ENCODE data around the gene BORCS5. TPM values are rescaled to one million over a fixed set of nuclear protein-coding genes. Genes with fewer than 3 reads are reported as not detected.
"Not testable (repeated sequence)": the region's sequence is repeated elsewhere in the genome, so short reads cannot be mapped to it uniquely, and the experiment has no call there.

BORCS5 gene
- total RNA-seq, 4 donors from 2014 or later: 7.6 to 20.4 (median 10.0) TPM

DNA sequence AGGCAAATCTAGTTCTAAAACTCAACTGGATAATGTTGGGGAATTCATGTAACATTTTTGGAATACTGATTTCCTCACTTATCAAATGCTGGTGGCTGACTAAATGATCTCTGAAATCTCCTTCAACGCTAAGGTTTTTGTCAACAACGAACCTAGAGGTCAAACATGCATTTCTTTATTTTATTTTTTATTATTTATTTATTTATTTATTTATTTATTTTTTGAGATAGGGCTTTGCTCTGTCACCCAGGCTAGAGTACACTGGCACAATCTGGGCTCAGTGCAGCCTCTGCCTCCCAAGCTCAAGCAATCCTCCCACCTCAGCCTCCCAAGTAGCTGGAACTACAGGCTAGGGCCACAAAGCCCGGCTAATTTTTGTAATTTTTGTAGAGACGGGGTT lies 141.3 kb downstream of the BORCS5 start:
- 90 to 94% methylated on average over 4 of the region's 4 CpGs for WGBS, 2 donors

DNA sequence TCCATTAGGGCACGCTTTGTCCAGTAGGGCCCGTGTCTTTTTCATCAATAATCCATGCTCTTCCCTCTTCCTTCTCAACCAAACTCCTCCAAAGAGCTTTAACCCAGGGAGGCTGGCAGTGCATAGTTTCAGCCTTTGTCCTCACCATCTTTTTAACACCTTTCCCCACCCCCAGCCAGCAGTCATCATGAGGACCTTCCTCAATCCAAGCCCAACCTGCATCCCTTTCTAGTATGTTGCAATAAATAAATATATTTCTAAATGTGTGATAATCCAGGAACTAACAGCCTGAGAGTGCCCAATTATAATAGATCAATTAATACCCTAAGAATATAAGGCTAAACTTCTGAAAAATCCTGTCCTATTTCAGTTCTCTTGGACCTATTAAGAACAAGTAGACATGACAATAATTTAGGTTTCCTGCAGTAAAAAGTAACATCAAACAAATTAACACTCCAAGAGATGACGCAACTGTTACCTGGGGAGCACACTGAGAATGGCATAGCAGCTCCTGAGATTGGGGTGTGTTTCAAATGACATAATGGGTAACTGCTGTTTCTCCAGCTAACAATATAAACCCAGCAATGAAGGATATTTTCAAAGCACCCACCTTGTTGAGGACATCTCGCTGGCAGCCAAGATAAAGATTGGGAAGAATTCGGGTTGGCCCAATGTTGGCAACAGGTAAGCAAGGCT lies 143.2 kb downstream of the BORCS5 start:
- no peak for DNase-seq
- H3K9me3 ChIP-seq: no peaks in the 10 kb centered on the region
- intact Hi-C loops (cut with DNase I): no loop called here
- peaks cover 0 to 2% (median 0%) of the 10 kb centered on the region in 3 donors for H3K4me1 ChIP-seq
- TF ChIP-seq POLR2A (IDR thresholded peaks at IDR 0.05) (no peak), CTCF (IDR thresholded peaks at IDR 0.05) (no peak)
- WGBS, 2 donors: 86 to 88% methylated on average over 5 of the region's 5 CpGs
- H3K4me3 ChIP-seq: no peak overlapping the region
- no peaks in the 10 kb centered on the region for H3K27me3 ChIP-seq
- peaks cover 0 to 42% (median 0%) of the 10 kb centered on the region in 3 donors for H3K36me3 ChIP-seq
- H3K27ac ChIP-seq: no peak overlapping the region

More for the DNA sequence above, 141.3 kb downstream of the BORCS5 start:
- no peak for TF ChIP-seq POLR2A (IDR thresholded peaks at IDR 0.05)
- no peak for TF ChIP-seq CTCF (IDR thresholded peaks at IDR 0.05)
- Histone ChIP-seq H3K4me3 (no peak overlapping the region), H3K4me1 (no peaks in the 10 kb centered on the region), H3K27me3 (no peaks in the 10 kb centered on the region), H3K9me3 (no peaks in the 10 kb centered on the region), H3K27ac (no peak overlapping the region), H3K36me3 (peaks cover 0 to 47% (median 0%) of the 10 kb centered on the region in 3 donors)
- intact Hi-C loops (cut with DNase I): no loop called here
- no peak for DNase-seq

GRCh38 chr12:12501121-12501520 lies 144.2 kb downstream of the BORCS5 start:
- Histone ChIP-seq H3K9me3 (no peaks in the 10 kb centered on the region), H3K4me1 (peaks cover 0 to 13% (median 0%) of the 10 kb centered on the region in 3 donors), H3K27ac (no peak overlapping the region), H3K4me3 (no peak overlapping the region), H3K36me3 (peaks cover 0 to 33% (median 0%) of the 10 kb centered on the region in 3 donors), H3K27me3 (no peaks in the 10 kb centered on the region)
- 68 to 79% methylated on average over 3 of the region's 3 CpGs for WGBS, 2 donors
- TF ChIP-seq POLR2A (IDR thresholded peaks at IDR 0.05) (no peak), CTCF (IDR thresholded peaks at IDR 0.05) (no peak)
- intact Hi-C loops (cut with DNase I): no loop called here
- DNase-seq: no peak

GRCh38 chr12:12502130-12502814 lies 145.4 kb downstream of the BORCS5 start:
- Histone ChIP-seq H3K4me1 (peaks cover 0 to 24% (median 4%) of the 10 kb centered on the region in 3 donors), H3K36me3 (peaks cover 0 to 27% (median 0%) of the 10 kb centered on the region in 3 donors)
- DNase-seq; intact Hi-C loops (cut with DNase I); H3K27ac ChIP-seq; H3K4me3 ChIP-seq; H3K9me3 ChIP-seq; H3K27me3 ChIP-seq: not testable (repeated sequence)
- WGBS, 2 donors: 81 to 87% methylated on average over 7 of the region's 7 CpGs

- H3K36me3 ChIP-seq: peaks cover 0 to 23% (median 0%) of the 10 kb centered on the region in 3 donors
- DNase-seq: no peak
- H3K9me3 ChIP-seq: no peaks in the 10 kb centered on the region
- intact Hi-C loops (cut with DNase I): no loop called here
- no peak overlapping the region for H3K27ac ChIP-seq
- H3K27me3 ChIP-seq: no peaks in the 10 kb centered on the region
- 80 to 95% methylated on average over 5 of the region's 5 CpGs for WGBS, 2 donors
- H3K4me3 ChIP-seq: no peak overlapping the region
- TF ChIP-seq CTCF (IDR thresholded peaks at IDR 0.05) (no peak), POLR2A (IDR thresholded peaks at IDR 0.05) (no peak)
- H3K4me1 ChIP-seq: peaks cover 0 to 26% (median 4%) of the 10 kb centered on the region in 3 donors
Measured at GRCh38 chr12:12502815-12503151, 145.9 kb downstream of the BORCS5 start.
